Lung (tissue), 12 donors: Measurements from ENCODE around the gene NOC2L. TPM values are rescaled to one million over a fixed set of nuclear protein-coding genes. Genes with fewer than 3 reads are reported as not detected.

Source experiments
- ATAC-seq: fragments of 200-7000 bp; cut with Tn5 transposase; one replicate; pipeline ENCODE4 v1.9.1; 2020; ENCODE audit warnings: moderate number of reproducible peaks; ENCODE audit not compliant: insufficient read depth, low FRiP score
- DNase-seq, 3 donors: peaks; one replicate each; pipeline ENCODE4 v3.0.0-alpha.2; 2013 to 2017
- H3K27ac ChIP-seq, 2 donors: one replicate each; pipeline ENCODE4 v1.5.1; 2013; ENCODE audit warnings: mild to moderate bottlenecking in 2 of 2, moderate library complexity in 2 of 2, control low read depth in 1 of 2, inconsistent platforms in 1 of 2, low read depth in 1 of 2, low read length in 1 of 2
- H3K27me3 ChIP-seq, 3 donors: one replicate each; pipeline ENCODE4 v1.5.1; 2013; ENCODE audit warnings: low read length in 2 of 3; ENCODE audit not compliant: control insufficient read depth in 3 of 3, insufficient read depth in 3 of 3
- H3K36me3 ChIP-seq, 4 donors: one replicate each; pipeline ENCODE4 v1.5.1; 2013; ENCODE audit warnings: low read length in 4 of 4, mild to moderate bottlenecking in 1 of 4, moderate library complexity in 1 of 4; ENCODE audit not compliant: control insufficient read depth in 4 of 4, insufficient read depth in 4 of 4
- H3K4me1 ChIP-seq, 5 donors: one replicate each; pipeline ENCODE4 v1.5.1; 2013; ENCODE audit warnings: low read length in 5 of 5, mild to moderate bottlenecking in 2 of 5, moderate library complexity in 1 of 5; ENCODE audit not compliant: control insufficient read depth in 5 of 5, insufficient read depth in 5 of 5
- H3K4me3 ChIP-seq: one replicate; pipeline ENCODE4 v1.5.1; 2013; ENCODE audit warnings: mild to moderate bottlenecking, control low read depth, moderate library complexity
- H3K9ac ChIP-seq, 2 donors: one replicate each; pipeline ENCODE4 v1.5.1; 2013; ENCODE audit warnings: low read length in 2 of 2, control low read depth in 1 of 2; ENCODE audit not compliant: insufficient read depth in 1 of 2
- H3K9me3 ChIP-seq, 4 donors: one replicate each; pipeline ENCODE4 v1.5.1; 2013; ENCODE audit warnings: low read length in 3 of 4, mild to moderate bottlenecking in 1 of 4, moderate library complexity in 1 of 4; ENCODE audit not compliant: control insufficient read depth in 4 of 4, insufficient read depth in 3 of 4
- CTCF ChIP-seq: IDR thresholded peaks from 2 replicates; pipeline ENCODE4 v1.5.1; 2012; ENCODE audit warnings: mild to moderate bottlenecking; ENCODE audit errors: control extremely low read depth, extremely low read depth
- WGBS, 2 donors: extraction: QIAGEN DNeasy Blood & Tissue Kit; methylation state at CpG; one replicate each; pipeline ENCODE4 v1.1.7; 2013; 5-methylcytosine and 5-hydroxymethylcytosine counted together
- polyA plus RNA-seq, 2 donors: library from polyadenylated mRNA; stranded (reverse); fragments of 200-250 nt; gene quantifications; one replicate each; pipeline ENCODE4 v1.2.1, GENCODE V29; 2013
- total RNA-seq, 2 donors: library from RNA; depleted of rRNA in 1 of 2; stranded (reverse); fragments of >200 nt in 1 of 2; gene quantifications; one replicate each; pipeline ENCODE4 v1.2.1, GENCODE V29; 2014 to 2021
- donor health status: control.
- donor health status: control.
- donor health status: Bipolar disorder and iron deficiency.
- donor health status: healthy.
- donor health status: DM: yes; HTN: yes; CAD: no.

Gene NOC2L
- total and polyA plus RNA-seq, 4 donors, result 39.0 to 86.6 (median 67.7) TPM

- 2 to 8% methylated on average over 62 to 88 of the region's 91 CpGs for WGBS, 2 donors
- Histone ChIP-seq H3K4me1 (peaks cover 0 to 26% (median 4%) of the 10 kb centered on the region in 5 donors), H3K9me3 (peaks cover 0 to 2% (median 0%) of the 10 kb centered on the region in 4 donors), H3K27me3 (no peaks in the 10 kb centered on the region), H3K27ac (no peak overlapping the region), H3K4me3 (peak overlapping the region; percentile 41), H3K9ac (no peak overlapping the region), H3K36me3 (no peaks in the 10 kb centered on the region)
- peak; percentile 93 for TF ChIP-seq CTCF
- peak; percentile 87 to 95 (median 93) for DNase-seq
- ATAC-seq, result peak; percentile 88
Measured at GRCh38 chr1:904310-904950, 54.6 kb downstream of the NOC2L start.

GRCh38 chr1:903721-904271 lies 55.3 kb downstream of the NOC2L start:
- 68 to 88% methylated on average over 21 of the region's 21 CpGs for WGBS, 2 donors
- Histone ChIP-seq H3K4me3 (no peak overlapping the region), H3K27me3 (no peaks in the 10 kb centered on the region), H3K27ac (no peak overlapping the region), H3K9ac (no peak overlapping the region), H3K9me3 (peaks cover 0 to 2% (median 0%) of the 10 kb centered on the region in 4 donors), H3K4me1 (peaks cover 0 to 26% (median 4%) of the 10 kb centered on the region in 5 donors), H3K36me3 (no peaks in the 10 kb centered on the region)
- no peak for TF ChIP-seq CTCF
- DNase-seq, result no peak
- no peak for ATAC-seq

- TF ChIP-seq CTCF, result no peak
- no peaks in the 10 kb centered on the region for H3K27me3 ChIP-seq
Measured at GRCh38 chr1:903305-903704, 55.8 kb downstream of the NOC2L start.

More at GRCh38 chr1:903305-903704, 55.8 kb downstream of the NOC2L start:
- no peak overlapping the region for H3K27ac ChIP-seq
- no peaks in the 10 kb centered on the region for H3K36me3 ChIP-seq
- peaks cover 0 to 2% (median 0%) of the 10 kb centered on the region in 4 donors for H3K9me3 ChIP-seq
- 93 to 96% methylated on average over 10 of the region's 10 CpGs for WGBS, 2 donors
- H3K4me1 ChIP-seq, result peaks cover 0 to 26% (median 4%) of the 10 kb centered on the region in 5 donors
- ATAC-seq, result no peak
- H3K4me3 ChIP-seq, result no peak overlapping the region
- no peak overlapping the region for H3K9ac ChIP-seq
- no peak for DNase-seq
